Neural cell (in vitro differentiated cells): ENCODE data around the gene KBTBD12. TPM values are rescaled to one million over a fixed set of nuclear protein-coding genes. Genes with fewer than 3 reads are reported as not detected.

ENCODE experiments used
- H2AFZ ChIP-seq: fragments of 200-600, 300-800 bp; sonication (generic), shearing (Covaris generic); 2 replicates; pipeline ENCODE4 v1.6.0; 2014; ENCODE audit warnings: low read depth, mild to moderate bottlenecking, antibody characterized with exemption, low read length, moderate library complexity
- H3F3A ChIP-seq: fragments of 200-600 bp; shearing (Covaris generic); 2 replicates; pipeline ENCODE4 v1.6.1; 2016; ENCODE audit warnings: mild to moderate bottlenecking, moderate library complexity, mixed read lengths, antibody characterized with exemption, low read length; ENCODE audit not compliant: insufficient read depth, poor library complexity, severe bottlenecking
- H3K27ac ChIP-seq: fragments of 200-600, 300-800 bp; sonication (generic), shearing (Covaris generic); 2 replicates; pipeline ENCODE4 v1.5.1; 2014; ENCODE audit warnings: mild to moderate bottlenecking, low read length, moderate library complexity
- H3K27me3 ChIP-seq: fragments of 300-800, 200-600 bp; sonication (generic), shearing (Covaris generic); 2 replicates; pipeline ENCODE4 v1.6.0; 2014; ENCODE audit warnings: mild to moderate bottlenecking, low read depth, low read length, moderate library complexity; ENCODE audit not compliant: insufficient read depth
- H3K36me3 ChIP-seq: fragments of 300-800, 200-600 bp; sonication (generic), shearing (Covaris generic); 2 replicates; pipeline ENCODE4 v1.5.1; 2014; ENCODE audit warnings: mild to moderate bottlenecking, antibody characterized with exemption, low read length, moderate library complexity; ENCODE audit not compliant: insufficient read depth
- H3K4me2 ChIP-seq: fragments of 300-800, 200-600 bp; sonication (generic), shearing (Covaris generic); 2 replicates; pipeline ENCODE4 v1.6.0; 2014; ENCODE audit warnings: mild to moderate bottlenecking, low read length
- H3K4me3 ChIP-seq: fragments of 300-800, 200-600 bp; sonication (generic), shearing (Covaris generic); 2 replicates; pipeline ENCODE4 v1.5.1; 2014; ENCODE audit warnings: mild to moderate bottlenecking, low read length, moderate library complexity
- H3K79me2 ChIP-seq: fragments of 200-600 bp; shearing (Covaris generic); replicated peaks from 2 replicates; pipeline ENCODE4 v1.6.0; 2014; ENCODE audit warnings: mild to moderate bottlenecking, low read length, moderate library complexity; ENCODE audit not compliant: insufficient read depth
- H3K9ac ChIP-seq: fragments of 300-800, 200-600 bp; sonication (generic), shearing (Covaris generic); 2 replicates; pipeline ENCODE4 v1.6.1; 2016; ENCODE audit warnings: mild to moderate bottlenecking, low read length, mixed read lengths
- H3K9me2 ChIP-seq: fragments of 200-600 bp; shearing (Covaris generic); 2 replicates; pipeline ENCODE4 v1.6.1; 2016; ENCODE audit warnings: mild to moderate bottlenecking, low read length, mixed read lengths; ENCODE audit not compliant: insufficient read depth
- H3K9me3 ChIP-seq: fragments of 200-600, 300-800 bp; sonication (generic), shearing (Covaris generic); 2 replicates; pipeline ENCODE4 v1.6.1; 2016; ENCODE audit warnings: mild to moderate bottlenecking, mixed run types, low read length, moderate library complexity, mixed read lengths
- H4K20me1 ChIP-seq: fragments of 200-600 bp; shearing (Covaris generic); 2 replicates; pipeline ENCODE4 v1.6.1; 2016; ENCODE audit warnings: mild to moderate bottlenecking, mixed run types; ENCODE audit not compliant: insufficient read depth
- EP300 ChIP-seq: fragments of 450-650 bp; conservative IDR thresholded peaks from 2 replicates; pipeline ENCODE4 v1.6.1; 2014; ENCODE audit warnings: antibody characterized with exemption, mild to moderate bottlenecking, moderate library complexity; ENCODE audit not compliant: poor library complexity, severe bottlenecking
- EZH2 ChIP-seq: fragments of 200-600, 300-800 bp; shearing (Covaris generic), sonication (generic); IDR thresholded peaks from 2 replicates; pipeline ENCODE4 v1.6.1; 2014; ENCODE audit warnings: antibody characterized with exemption, low read length, borderline replicate concordance, mild to moderate bottlenecking; ENCODE audit not compliant: insufficient read depth, poor library complexity, severe bottlenecking
- MXI1 ChIP-seq: fragments of 450-650 bp; conservative IDR thresholded peaks from 2 replicates; pipeline ENCODE4 v1.6.1; 2014; ENCODE audit warnings: antibody characterized with exemption, mild to moderate bottlenecking; ENCODE audit not compliant: poor library complexity, severe bottlenecking
- POLR2AphosphoS5 ChIP-seq: IDR thresholded peaks from 2 replicates; pipeline ENCODE4 v1.6.1; 2012
- RAD21 ChIP-seq: fragments of 450-650 bp; conservative IDR thresholded peaks from 2 replicates; pipeline ENCODE4 v1.6.1; 2014; ENCODE audit warnings: antibody characterized with exemption, mild to moderate bottlenecking, moderate library complexity
- SMC3 ChIP-seq: fragments of 450-650 bp; conservative IDR thresholded peaks from 2 replicates; pipeline ENCODE4 v1.6.1; 2014; ENCODE audit warnings: antibody characterized with exemption, mild to moderate bottlenecking, moderate library complexity; ENCODE audit not compliant: poor library complexity
- TAF1 ChIP-seq: IDR thresholded peaks from 2 replicates; pipeline ENCODE4 v1.6.1; 2012; ENCODE audit warnings: low read depth
- polyA plus RNA-seq: library from polyadenylated mRNA; depleted of rRNA; stranded (reverse); fragments of >200 nt; gene quantifications from 2 replicates; pipeline ENCODE4 v1.2.3, GENCODE V29; 2014
- TF ChIP-seq, protein P1 (sequence below): IDR thresholded peaks from 2 replicates; pipeline ENCODE4 v1.6.1; 2012; ENCODE audit warnings: borderline replicate concordance
- TF ChIP-seq, protein P2 (sequence below): fragments of 450-650 bp; IDR thresholded peaks from 2 replicates; pipeline ENCODE4 v1.5.1; 2014; ENCODE audit warnings: antibody characterized with exemption, mild to moderate bottlenecking, moderate library complexity; ENCODE audit not compliant: poor library complexity, severe bottlenecking

The KBTBD12 gene
- polyA plus RNA-seq, 1 donor from 2014 or later = not detected

DNA sequence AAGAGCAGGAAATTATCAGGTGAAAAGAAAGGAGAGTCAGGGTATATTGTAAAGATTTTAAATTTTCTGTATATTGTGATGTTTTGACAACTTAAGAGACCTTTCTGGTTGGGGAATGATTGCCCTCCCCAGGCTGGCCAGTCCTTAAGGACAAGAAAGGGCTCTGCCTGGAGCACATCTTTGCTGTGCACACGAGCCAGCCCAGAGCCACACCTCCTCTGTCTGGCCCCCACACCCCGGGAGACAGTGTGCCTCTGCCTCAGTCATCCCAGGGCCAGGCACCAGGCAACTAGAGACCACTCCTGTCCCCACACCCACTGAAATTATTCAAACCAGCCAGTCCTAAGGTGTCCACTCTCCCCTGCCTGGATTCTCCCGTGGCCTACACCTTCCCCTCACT, 67.1 kb downstream of the KBTBD12 start:
- Histone ChIP-seq H3K27me3 (no peaks in the 10 kb centered on the region), H3K9ac (no peak overlapping the region), H3K4me3 (no peak overlapping the region)

DNA sequence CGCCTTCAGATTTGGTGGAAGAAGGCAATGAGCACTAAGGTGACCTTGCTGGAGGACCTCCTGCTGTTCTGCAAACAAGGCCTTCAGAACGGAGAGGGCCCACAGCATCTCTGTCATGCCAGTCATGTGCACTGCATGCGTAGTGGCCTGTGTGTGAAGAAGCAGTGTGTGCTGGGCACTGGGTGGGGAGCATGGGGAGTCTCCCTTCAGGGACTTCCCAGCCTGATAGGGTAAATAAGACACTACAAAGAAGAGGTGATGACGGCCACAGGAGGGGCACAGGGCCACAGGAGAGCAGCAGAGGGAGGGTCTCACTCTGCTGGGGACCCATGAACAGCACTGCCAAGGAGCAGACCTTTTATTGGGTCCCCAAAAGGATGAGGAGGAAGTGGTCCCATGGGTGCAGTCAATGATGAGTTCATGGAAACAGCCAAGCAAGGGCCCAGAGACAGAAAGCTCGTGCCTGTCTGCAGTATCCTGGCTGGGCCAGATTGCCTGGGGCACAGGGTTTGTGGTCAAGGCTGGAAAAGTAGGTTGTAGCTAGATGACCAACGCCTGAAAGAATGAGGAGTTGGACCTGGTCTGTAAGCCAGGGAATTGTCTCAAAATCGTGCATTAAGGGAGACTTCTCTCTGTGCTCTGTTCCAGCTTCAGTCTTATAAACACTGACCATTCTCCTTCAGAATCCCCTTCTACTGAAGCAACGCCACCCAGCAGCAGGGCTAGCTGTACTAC, 69.4 kb downstream of the KBTBD12 start:
- no peaks in the 10 kb centered on the region for H3F3A ChIP-seq
- no peaks in the 10 kb centered on the region for H3K79me2 ChIP-seq
- no peaks in the 10 kb centered on the region for H3K9me3 ChIP-seq
- TF ChIP-seq POLR2AphosphoS5 (no peak), EP300 (no peak), EZH2 (no peak), TAF1 (no peak), RAD21 (no peak), MXI1 (no peak), SMC3 (no peak)
- TF ChIP-seq, protein P1, sequence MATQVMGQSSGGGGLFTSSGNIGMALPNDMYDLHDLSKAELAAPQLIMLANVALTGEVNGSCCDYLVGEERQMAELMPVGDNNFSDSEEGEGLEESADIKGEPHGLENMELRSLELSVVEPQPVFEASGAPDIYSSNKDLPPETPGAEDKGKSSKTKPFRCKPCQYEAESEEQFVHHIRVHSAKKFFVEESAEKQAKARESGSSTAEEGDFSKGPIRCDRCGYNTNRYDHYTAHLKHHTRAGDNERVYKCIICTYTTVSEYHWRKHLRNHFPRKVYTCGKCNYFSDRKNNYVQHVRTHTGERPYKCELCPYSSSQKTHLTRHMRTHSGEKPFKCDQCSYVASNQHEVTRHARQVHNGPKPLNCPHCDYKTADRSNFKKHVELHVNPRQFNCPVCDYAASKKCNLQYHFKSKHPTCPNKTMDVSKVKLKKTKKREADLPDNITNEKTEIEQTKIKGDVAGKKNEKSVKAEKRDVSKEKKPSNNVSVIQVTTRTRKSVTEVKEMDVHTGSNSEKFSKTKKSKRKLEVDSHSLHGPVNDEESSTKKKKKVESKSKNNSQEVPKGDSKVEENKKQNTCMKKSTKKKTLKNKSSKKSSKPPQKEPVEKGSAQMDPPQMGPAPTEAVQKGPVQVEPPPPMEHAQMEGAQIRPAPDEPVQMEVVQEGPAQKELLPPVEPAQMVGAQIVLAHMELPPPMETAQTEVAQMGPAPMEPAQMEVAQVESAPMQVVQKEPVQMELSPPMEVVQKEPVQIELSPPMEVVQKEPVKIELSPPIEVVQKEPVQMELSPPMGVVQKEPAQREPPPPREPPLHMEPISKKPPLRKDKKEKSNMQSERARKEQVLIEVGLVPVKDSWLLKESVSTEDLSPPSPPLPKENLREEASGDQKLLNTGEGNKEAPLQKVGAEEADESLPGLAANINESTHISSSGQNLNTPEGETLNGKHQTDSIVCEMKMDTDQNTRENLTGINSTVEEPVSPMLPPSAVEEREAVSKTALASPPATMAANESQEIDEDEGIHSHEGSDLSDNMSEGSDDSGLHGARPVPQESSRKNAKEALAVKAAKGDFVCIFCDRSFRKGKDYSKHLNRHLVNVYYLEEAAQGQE = no peak
- TF ChIP-seq, protein P2, sequence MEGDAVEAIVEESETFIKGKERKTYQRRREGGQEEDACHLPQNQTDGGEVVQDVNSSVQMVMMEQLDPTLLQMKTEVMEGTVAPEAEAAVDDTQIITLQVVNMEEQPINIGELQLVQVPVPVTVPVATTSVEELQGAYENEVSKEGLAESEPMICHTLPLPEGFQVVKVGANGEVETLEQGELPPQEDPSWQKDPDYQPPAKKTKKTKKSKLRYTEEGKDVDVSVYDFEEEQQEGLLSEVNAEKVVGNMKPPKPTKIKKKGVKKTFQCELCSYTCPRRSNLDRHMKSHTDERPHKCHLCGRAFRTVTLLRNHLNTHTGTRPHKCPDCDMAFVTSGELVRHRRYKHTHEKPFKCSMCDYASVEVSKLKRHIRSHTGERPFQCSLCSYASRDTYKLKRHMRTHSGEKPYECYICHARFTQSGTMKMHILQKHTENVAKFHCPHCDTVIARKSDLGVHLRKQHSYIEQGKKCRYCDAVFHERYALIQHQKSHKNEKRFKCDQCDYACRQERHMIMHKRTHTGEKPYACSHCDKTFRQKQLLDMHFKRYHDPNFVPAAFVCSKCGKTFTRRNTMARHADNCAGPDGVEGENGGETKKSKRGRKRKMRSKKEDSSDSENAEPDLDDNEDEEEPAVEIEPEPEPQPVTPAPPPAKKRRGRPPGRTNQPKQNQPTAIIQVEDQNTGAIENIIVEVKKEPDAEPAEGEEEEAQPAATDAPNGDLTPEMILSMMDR = no peak
- H4K20me1 ChIP-seq = no peaks in the 10 kb centered on the region
- H3K27me3 ChIP-seq = no peaks in the 10 kb centered on the region
- no peak overlapping the region for H3K4me3 ChIP-seq
- no peaks in the 10 kb centered on the region for H3K36me3 ChIP-seq
- no peak overlapping the region for H3K9ac ChIP-seq
- no peak overlapping the region for H3K27ac ChIP-seq
- no peak overlapping the region for H2AFZ ChIP-seq
- no peaks in the 10 kb centered on the region for H3K9me2 ChIP-seq
- H3K4me2 ChIP-seq = no peak overlapping the region

More for the DNA sequence above, 67.1 kb downstream of the KBTBD12 start:
- TF ChIP-seq, protein P1 = no peak
- TF ChIP-seq, protein P2 = no peak
- TF ChIP-seq EZH2 (no peak), EP300 (no peak), POLR2AphosphoS5 (no peak), MXI1 (no peak), SMC3 (no peak), RAD21 (no peak), TAF1 (no peak)
- Histone ChIP-seq H2AFZ (no peak overlapping the region), H3F3A (no peaks in the 10 kb centered on the region), H3K9me2 (no peaks in the 10 kb centered on the region), H3K4me2 (no peak overlapping the region), H3K79me2 (no peaks in the 10 kb centered on the region), H4K20me1 (no peaks in the 10 kb centered on the region), H3K36me3 (no peaks in the 10 kb centered on the region), H3K9me3 (no peaks in the 10 kb centered on the region), H3K27ac (no peak overlapping the region)
